RKO (cell line): ENCODE results near the gene AQP3.
"Not testable (repeated sequence)": the region's sequence is repeated elsewhere in the genome, so short reads cannot be mapped to it uniquely, and the experiment has no call there.

ENCODE experiments used
- DNase-seq: peaks from one replicate; pipeline ENCODE4 v3.0.0-alpha.2; 2016; ENCODE audit warnings: low spot score

Gene AQP3

DNA sequence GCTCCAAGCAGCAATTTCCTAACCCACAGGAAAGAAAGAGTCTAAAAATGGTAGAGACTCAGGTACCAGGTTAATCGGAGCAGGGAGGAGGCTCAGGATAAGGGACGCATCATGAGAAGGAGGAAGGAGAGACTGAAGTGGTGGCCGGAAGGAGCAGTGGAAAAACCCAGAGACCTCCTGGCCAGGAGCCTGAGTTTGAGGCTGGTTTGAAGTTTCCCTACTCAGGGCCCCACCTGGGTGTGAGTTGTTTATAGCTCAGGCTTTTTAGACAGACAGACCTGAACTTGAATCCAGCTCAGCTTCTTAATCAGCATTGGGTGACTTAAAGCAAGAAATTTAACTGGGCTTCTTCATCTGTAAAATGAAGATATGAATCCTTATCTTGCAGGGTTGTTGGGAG lies 33.1 kb downstream of the AQP3 start:
- no peak for DNase-seq

DNA sequence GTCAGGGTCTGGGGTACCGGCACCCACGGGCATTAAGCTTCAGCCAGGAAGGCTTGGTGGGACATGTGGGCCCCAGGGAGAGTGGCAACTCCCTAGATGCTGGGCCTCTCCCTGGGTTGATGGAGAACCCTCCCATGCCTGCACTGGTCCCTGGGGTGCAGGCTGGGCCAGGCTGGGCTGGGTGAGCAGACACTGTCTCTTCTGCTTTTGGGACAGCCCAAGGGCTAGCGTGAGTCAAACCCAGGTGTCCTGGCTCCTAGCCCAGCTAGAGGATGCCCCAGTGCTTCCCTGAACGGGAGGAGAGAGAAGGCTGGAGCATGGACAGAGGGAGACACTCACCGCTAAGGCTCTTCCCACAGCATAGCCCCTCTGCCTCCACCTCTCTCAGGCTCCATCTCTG lies 39.3 kb downstream of the AQP3 start:
- DNase-seq, result no peak

DNA sequence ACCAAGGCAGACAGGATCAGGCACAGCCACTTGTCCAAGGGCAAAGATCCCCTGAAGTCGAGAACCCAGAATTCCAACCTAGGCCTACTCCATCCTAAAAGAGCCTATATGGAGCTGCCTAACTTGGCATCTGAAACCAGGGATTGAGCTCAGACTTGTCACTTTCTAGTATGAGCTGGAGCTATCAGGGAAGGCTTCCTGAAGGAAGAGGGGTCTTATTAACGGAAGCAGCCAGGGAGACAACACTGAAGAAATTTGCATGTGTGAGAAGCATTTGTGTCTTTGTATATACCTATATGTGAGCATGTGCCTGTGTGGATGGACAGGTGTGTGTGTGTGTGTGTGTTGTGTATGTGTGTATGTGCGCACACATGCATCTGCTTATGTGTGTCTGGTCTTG lies 40.3 kb downstream of the AQP3 start:
- DNase-seq, result no peak

DNA sequence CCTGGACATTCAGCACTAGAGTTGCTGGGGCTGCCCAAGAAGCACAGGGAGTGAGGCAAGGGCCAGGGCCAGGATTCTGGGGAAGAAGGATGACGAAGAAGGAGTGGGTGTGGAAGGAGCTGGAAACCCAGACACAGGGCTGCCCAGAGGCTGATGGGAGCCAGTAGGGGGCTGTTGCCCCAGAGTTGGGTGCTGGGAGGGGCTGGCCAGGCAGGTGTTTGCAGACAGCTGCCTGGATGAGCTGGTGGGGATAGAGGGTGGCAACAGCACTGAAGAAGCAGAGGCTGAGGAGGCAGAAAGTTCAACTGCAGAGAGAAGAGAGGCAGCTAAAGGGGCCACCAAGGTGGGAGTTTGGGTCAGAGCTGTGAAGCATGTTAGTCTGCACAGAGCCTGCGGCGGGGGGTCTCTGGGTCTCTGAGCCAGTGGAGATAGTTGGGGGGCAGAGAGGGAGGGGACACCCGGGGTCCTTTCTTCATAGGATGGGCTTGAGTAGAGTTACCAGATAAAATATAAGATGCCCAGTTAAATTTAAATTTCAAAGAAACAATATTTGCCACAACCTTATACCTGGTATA lies 42.5 kb downstream of the AQP3 start:
- no peak for DNase-seq

DNA sequence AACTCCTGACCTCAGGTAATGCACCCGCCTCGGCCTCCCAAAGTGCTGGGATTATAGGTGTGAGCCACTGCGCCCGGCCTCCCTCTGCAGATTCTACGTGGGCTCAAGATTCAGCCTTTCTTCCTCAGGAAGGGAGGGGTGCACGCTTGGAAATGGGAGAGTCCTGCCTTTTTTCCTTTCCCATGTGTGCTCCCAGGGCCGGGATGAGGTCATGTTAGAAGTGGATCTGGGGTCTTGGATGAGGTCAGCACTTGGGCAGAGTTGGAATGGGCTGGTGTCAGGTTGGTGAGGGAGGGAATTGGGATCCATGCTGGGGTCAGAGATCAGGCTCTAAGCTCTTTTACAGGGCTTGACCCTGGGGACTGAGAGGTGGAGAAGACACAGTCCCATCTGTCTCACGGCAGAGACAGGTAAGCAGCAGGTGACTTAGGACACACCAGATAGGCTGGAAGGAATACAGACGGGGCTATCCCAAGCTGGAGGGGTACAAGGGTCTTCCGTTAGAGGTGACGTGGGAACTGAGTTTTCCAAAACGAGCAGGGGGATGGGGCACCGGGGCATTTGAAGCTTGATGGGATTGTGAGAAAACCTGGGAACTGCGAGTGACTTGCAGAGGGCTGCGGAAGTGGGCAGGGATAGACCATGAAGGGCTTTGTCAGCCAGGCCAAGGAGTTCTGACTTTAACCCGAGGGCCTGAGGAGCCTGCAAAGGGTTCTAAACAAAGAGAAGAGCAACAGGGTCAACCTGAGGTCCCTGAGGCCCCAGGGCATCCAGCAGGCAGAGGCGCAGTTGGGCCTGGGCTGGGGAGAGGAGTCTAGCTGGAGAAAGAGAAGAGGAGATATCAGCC lies 43.2 kb downstream of the AQP3 start:
- no peak for DNase-seq

DNA sequence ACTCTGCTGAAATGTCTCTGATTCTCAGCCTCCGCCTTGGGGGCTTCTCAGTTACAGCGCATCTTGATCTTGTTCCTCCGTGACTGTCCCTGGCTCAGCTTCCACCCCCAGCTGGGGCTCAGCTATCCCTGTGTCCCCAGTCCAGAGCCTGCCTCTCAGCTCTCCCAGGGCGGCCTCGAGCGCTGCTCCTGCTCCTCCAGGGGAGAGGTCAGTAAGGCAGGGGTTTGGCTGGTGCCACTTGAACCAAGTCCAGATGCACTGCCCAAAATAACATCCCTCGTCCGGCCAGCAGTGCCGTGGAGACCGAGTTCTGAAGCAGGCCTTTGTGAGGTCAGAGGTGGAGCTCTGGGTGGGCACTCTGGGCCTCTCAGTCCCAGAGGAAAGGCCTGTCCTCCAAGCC lies 45.0 kb downstream of the AQP3 start, which contains the start of gene AQP7:
TSS of gene AQP7 (minus strand) at position 198 of the 400 bp plus-strand sequence. CDS start 1,306 bp downstream, outside the sequence.
- DNase-seq, result not testable (repeated sequence)

DNA sequence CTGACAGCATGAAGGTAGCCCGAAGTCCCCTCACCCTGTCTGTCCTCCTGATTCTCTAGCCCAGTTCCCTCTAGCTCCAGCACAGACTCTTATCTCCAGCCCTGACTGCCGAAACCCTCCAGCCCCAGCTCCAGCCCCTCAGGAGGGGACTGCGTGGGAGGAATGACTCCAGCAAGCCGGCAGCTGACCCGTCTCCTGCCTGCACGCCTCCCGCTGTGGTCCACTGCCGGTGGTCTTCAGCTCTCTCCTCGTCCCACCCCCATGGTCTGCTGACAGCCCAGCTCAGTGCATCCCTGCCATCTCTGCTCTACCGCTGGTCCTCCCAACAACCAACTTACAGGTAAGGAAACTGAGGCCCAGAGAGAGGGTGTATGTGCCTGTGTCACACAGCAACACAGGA lies 45.6 kb downstream of the AQP3 start:
- DNase-seq, result not testable (repeated sequence)

DNA sequence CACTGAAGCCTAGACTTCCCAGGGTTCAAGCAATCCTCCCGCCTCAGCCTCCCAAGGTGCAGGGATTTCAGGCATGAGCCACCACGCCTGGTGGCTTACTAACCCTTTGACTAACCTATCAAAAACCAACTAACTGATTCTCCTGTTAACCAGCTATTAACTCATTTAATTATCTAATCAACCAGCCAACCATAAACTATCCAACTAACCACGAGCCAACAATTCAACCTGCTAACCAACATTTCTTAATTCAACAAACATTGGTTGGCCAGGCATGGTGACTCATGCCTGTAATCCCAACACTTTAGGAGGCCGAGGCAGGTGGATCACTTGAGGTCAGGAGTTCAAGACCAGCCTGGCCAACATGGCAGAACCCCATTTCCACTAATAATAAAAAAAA lies 48.3 kb downstream of the AQP3 start:
- DNase-seq, result not testable (repeated sequence)

DNA sequence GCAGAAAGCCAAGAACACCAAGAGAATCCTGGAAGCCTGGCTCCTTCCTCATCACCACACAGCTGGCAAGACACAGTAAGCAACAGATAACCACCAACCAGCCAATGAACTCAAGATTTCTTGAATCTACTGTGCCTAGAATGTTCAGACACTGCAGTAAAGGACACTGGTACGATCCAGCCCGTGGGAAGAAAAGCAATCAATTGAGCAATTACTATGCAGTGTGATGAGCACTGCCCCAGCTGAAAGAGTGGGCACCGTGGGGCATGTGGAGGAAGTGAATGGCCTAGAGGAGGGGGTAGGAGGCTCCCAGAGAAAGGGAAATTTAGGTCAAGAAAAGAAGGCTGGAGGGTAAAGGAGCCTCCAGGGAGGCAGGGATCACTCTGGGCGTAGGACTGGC lies 49.6 kb downstream of the AQP3 start:
- DNase-seq, result not testable (repeated sequence)

DNA sequence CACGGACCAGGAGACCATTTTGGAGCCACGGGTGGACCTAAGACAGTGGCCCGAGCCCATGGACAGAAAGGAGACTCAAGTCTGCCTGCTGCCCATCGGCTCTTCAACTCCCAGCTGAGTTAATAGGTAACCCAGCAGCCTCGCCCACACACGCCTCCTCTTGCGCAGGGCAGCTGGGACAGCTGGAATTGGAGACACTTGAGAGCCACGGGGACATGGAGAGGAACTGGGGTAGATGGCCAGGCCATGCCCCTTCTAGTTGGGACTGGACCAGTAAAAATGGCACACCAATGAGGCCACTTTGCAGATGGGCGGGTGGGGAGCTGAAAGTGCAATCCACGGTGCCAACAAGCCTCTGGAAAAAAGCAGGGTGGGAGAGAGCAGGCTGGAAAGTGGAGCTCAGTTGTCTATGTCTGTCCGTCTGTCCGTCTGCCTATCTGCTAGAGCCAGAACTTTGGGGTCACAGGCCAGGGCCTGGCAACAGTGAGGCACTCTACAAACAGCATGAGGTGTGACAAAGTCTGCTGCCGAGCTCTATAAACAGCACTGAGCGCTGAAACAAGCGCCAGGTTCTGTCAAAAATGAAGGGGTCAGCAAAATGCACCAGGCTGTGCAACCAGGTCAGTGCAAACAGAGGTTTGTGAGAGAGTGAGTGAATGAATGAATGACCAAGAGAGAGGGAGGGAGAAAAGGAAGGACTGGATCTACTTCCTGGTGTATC lies 52.1 kb downstream of the AQP3 start:
- DNase-seq, result not testable (repeated sequence)

DNA sequence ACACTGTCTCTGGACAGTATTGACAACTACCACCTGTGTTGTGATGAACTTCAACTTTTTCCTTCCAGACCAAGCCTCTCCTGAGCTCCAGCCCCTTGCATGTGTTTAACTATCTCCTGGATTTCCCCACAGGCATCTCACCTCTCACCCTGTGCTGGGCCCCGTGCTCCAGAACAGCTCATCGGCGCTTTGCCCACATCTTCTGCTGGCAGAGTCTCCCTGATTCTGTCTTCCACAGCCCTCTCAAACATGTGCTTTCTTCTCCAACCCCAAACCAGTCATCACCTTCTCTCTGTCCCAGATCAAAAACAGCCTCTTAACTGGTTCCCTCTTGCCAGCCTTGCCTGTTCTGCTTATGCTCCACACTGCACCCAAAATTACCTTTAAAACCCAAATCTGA lies 53.4 kb downstream of the AQP3 start:
- DNase-seq, result not testable (repeated sequence)

DNA sequence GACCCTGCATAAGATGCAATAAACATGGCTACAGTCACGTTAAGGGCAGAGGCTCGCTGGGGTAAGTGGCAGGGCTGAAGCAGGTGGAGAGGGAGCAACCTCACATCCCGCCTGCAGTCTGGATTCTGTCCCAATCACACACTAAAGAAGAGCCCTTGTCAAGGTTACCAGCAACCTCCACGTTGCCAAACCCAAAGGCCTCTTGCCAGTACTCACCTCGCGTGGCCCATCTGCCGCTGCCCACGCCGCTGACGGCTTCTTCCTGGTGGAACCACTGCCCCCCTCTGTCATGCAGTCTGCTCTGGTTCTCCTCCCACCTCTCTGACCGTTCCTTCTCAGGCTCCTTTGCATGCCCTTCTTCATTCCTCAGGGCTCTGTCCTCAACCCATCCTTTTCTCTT lies 53.8 kb downstream of the AQP3 start:
- no peak for DNase-seq

DNA sequence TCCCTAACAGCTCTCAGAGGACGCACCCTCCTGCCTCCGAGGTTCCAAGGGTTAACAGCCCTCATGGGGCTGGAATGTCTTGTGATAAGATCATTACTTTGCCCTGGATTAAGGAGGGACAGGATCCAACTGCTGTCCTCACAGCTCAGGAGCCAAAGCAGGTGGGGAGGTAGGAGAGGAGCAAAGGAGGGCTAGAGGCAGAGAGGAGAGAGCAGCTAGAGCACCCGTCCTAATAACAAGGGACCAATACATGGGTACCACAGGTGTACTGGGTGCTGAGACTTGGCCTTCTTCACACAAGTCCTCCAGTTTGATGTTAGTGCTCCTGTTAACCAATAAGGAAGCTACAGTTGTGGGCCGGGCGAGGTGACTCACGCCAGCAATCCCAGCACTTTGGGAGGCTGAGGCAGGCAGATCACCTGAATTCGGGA lies 54.8 kb downstream of the AQP3 start:
- DNase-seq, result not testable (repeated sequence)
